OCI-LY7 (cell line): ENCODE results near the gene SELENOP. TPM values are rescaled to one million over a fixed set of nuclear protein-coding genes. Genes with fewer than 3 reads are reported as not detected.

Experiments
- BruUV-seq: library from RNA; stranded (reverse); fragments of 400-500 nt; replicated peaks from 2 replicates; lab custom pipeline; 2021; lab: Mats Ljungman, UMichigan
- CTCF ChIA-PET: fragments of 300-600 bp; sonication (Branson Sonifier 250); formaldehyde crosslinking; loops from one replicate; lab custom pipeline; 2022; ENCODE audit warnings: antibody characterized with exemption; ENCODE audit not compliant: unreplicated experiment; lab: Charles Lee
- POLR2A ChIA-PET: fragments of 300-600 bp; sonication (Branson Sonifier 250); formaldehyde crosslinking; loops from one replicate; lab custom pipeline; 2022; ENCODE audit warnings: antibody characterized with exemption; lab: Charles Lee
- DNase-seq: peaks from one replicate; pipeline ENCODE4 v3.0.0-alpha.2; 2015; ENCODE audit warnings: low spot score
- H2AFZ ChIP-seq: fragments of 200-600 bp; sonication (generic), shearing (Covaris generic); 2 replicates; pipeline ENCODE4 v1.6.1; 2014; ENCODE audit warnings: mild to moderate bottlenecking, antibody characterized with exemption, low read length, moderate library complexity
- H3K27ac ChIP-seq: fragments of 200-600 bp; sonication (generic); 2 replicates; pipeline ENCODE4 v1.5.1; 2014; ENCODE audit warnings: mixed run types, low read depth, mild to moderate bottlenecking, moderate library complexity, low read length, inconsistent platforms; ENCODE audit not compliant: poor library complexity, severe bottlenecking
- H3K36me3 ChIP-seq: fragments of 200-600 bp; sonication (generic); 2 replicates; pipeline ENCODE4 v1.6.1; 2014; ENCODE audit warnings: mild to moderate bottlenecking, antibody characterized with exemption, low read length, moderate library complexity, mixed read lengths; ENCODE audit not compliant: insufficient read depth
- H3K4me1 ChIP-seq: fragments of 200-600 bp; sonication (generic); 2 replicates; pipeline ENCODE4 v1.5.1; 2014; ENCODE audit warnings: mild to moderate bottlenecking, low read length; ENCODE audit not compliant: insufficient read depth, poor library complexity, severe bottlenecking
- H3K4me2 ChIP-seq: fragments of 200-600 bp; sonication (generic); 2 replicates; pipeline ENCODE4 v1.6.1; 2014; ENCODE audit warnings: mild to moderate bottlenecking, low read length
- H3K4me3 ChIP-seq: fragments of 200-600 bp; sonication (generic); 2 replicates; pipeline ENCODE4 v1.5.1; 2014; ENCODE audit warnings: mild to moderate bottlenecking, low read depth, low read length; ENCODE audit not compliant: poor library complexity, severe bottlenecking
- H3K79me2 ChIP-seq: fragments of 200-600 bp; sonication (generic); 2 replicates; pipeline ENCODE4 v1.6.1; 2016; ENCODE audit warnings: low read depth, mild to moderate bottlenecking, low read length, moderate library complexity, mixed read lengths; ENCODE audit not compliant: insufficient read depth
- H3K9me2 ChIP-seq: fragments of 200-600 bp; sonication (generic); 2 replicates; pipeline ENCODE4 v1.6.1; 2016; ENCODE audit warnings: mild to moderate bottlenecking, low read length, mixed read lengths; ENCODE audit not compliant: insufficient read depth
- H3K9me3 ChIP-seq: fragments of 200-600 bp; sonication (generic); 2 replicates; pipeline ENCODE4 v1.6.1; 2014; ENCODE audit warnings: mild to moderate bottlenecking, mixed run types, low read length, mixed read lengths
- H4K20me1 ChIP-seq: fragments of 200-600 bp; sonication (generic); 2 replicates; pipeline ENCODE4 v1.6.1; 2014; ENCODE audit warnings: mild to moderate bottlenecking, antibody characterized with exemption, low read length, moderate library complexity, mixed read lengths; ENCODE audit not compliant: insufficient read depth
- CTCF ChIP-seq: fragments of 200-600 bp; sonication (generic); conservative IDR thresholded peaks from 2 replicates; pipeline ENCODE4 v1.5.1; 2014; ENCODE audit warnings: mild to moderate bottlenecking, antibody characterized with exemption, low read length, moderate library complexity, mixed read lengths
- EZH2phosphoT487 ChIP-seq: fragments of 200-600 bp; sonication (generic); IDR thresholded peaks from 2 replicates; pipeline ENCODE4 v1.6.1; 2018; ENCODE audit warnings: low read depth, borderline replicate concordance, mild to moderate bottlenecking, mixed run types, antibody characterized with exemption, low read length, moderate library complexity, mixed read lengths
- intact Hi-C: fragments of 100-400 bp; cut with micrococcal nuclease; formaldehyde crosslinking; loops from one replicate; pipeline ENCODE4 v1.10.0; 2022; ENCODE audit not compliant: unreplicated experiment
- total RNA-seq, 2 experiments: library from RNA; depleted of rRNA in 1 of 2; stranded (reverse); fragments of >200 nt in 1 of 2; shearing (Covaris generic) in 1 of 2; gene quantifications; 2 replicates each; pipeline ENCODE4 v1.2.3, GENCODE V29; 2014 to 2022

SELENOP gene
- total RNA-seq, 2 experiments from 2014 or later: not detected

- Histone ChIP-seq H3K4me2 (no peak overlapping the region), H2AFZ (no peak overlapping the region), H3K9me2 (no peaks in the 10 kb centered on the region), H4K20me1 (no peaks in the 10 kb centered on the region), H3K9me3 (0 out of 2 replicates have a peak, but pooled peaks cover 12% of the 10 kb centered on the region), H3K27ac (no peak overlapping the region), H3K36me3 (no peaks in the 10 kb centered on the region), H3K4me1 (no peaks in the 10 kb centered on the region), H3K4me3 (no peak overlapping the region), H3K79me2 (no peaks in the 10 kb centered on the region)
- intact Hi-C loops: no loop called here
- TF ChIP-seq EZH2phosphoT487 (no peak), CTCF (no peak)
- CTCF ChIA-PET: no interaction called here
- POLR2A ChIA-PET: interaction anchor here (0.5 to 0.6 kb wide), 3 partner anchors 34 to 294 kb away, joined by 3 to 4 read pairs (median 3); no protein-coding TSS in a partner anchor
- DNase-seq: no peak
- BruUV-seq: no TSS peak
These were observed 27.6 kb downstream of the SELENOP start for GRCh38 chr5:42784132-42784531.

GRCh38 chr5:42781584-42781983 lies 30.1 kb downstream of the SELENOP start:
- Histone ChIP-seq H3K9me3 (0 out of 2 replicates have a peak, but pooled peaks cover 10% of the 10 kb centered on the region), H3K27ac (no peak overlapping the region), H3K79me2 (no peaks in the 10 kb centered on the region), H3K4me3 (no peak overlapping the region), H3K36me3 (no peaks in the 10 kb centered on the region), H3K4me2 (no peak overlapping the region), H3K4me1 (no peaks in the 10 kb centered on the region), H4K20me1 (no peaks in the 10 kb centered on the region), H2AFZ (no peak overlapping the region), H3K9me2 (no peaks in the 10 kb centered on the region)
- intact Hi-C loops: no loop called here
- no peak for TF ChIP-seq EZH2phosphoT487
- no peak for TF ChIP-seq CTCF
- ChIA-PET CTCF (no interaction called here), POLR2A (no interaction called here)
- no TSS peak for BruUV-seq
- no peak for DNase-seq

GRCh38 chr5:42779083-42779482 lies 32.6 kb downstream of the SELENOP start:
- Histone ChIP-seq H3K36me3 (no peaks in the 10 kb centered on the region), H3K9me3 (no peaks in the 10 kb centered on the region), H3K27ac (no peak overlapping the region), H3K4me1 (no peaks in the 10 kb centered on the region), H3K9me2 (no peaks in the 10 kb centered on the region), H2AFZ (no peak overlapping the region), H3K79me2 (no peaks in the 10 kb centered on the region), H3K4me2 (no peak overlapping the region), H4K20me1 (no peaks in the 10 kb centered on the region), H3K4me3 (no peak overlapping the region)
- no peak for DNase-seq
- intact Hi-C loops: no loop called here
- ChIA-PET POLR2A (interaction anchor here (0.5 kb wide), 1 partner anchor 642 kb away, joined by 4 read pairs; no protein-coding TSS in a partner anchor), CTCF (no interaction called here)
- no TSS peak for BruUV-seq
- TF ChIP-seq CTCF (no peak), EZH2phosphoT487 (no peak)
